IMR-90 (cell line): ENCODE data around the gene AKAP13. TPM values are rescaled to one million over a fixed set of nuclear protein-coding genes. Genes with fewer than 3 reads are reported as not detected.

Experiments used
- ATAC-seq: fragments of 200-7000 bp; cut with Tn5 transposase; 2 replicates; pipeline ENCODE4 v1.9.1; 2020; ENCODE audit warnings: low read depth, mild to moderate bottlenecking, moderate library complexity
- BruUV-seq: library from RNA; stranded (reverse); fragments of 400-500 nt; replicated peaks from 2 replicates; lab custom pipeline; 2021; lab: Mats Ljungman, UMichigan
- CTCF ChIA-PET: fragments of 300-600 bp; formaldehyde crosslinking; extraction: SDS; loops from one replicate; lab custom pipeline; 2021; ENCODE audit warnings: antibody characterized with exemption; lab: Yijun Ruan, JAX
- POLR2A ChIA-PET: fragments of 300-600 bp; sonication (Branson Sonifier 250); formaldehyde crosslinking; loops from one replicate; lab custom pipeline; 2022; ENCODE audit warnings: antibody characterized with exemption; ENCODE audit not compliant: unreplicated experiment; lab: Charles Lee
- DNase-seq: peaks from one replicate; pipeline ENCODE4 v3.0.0; 2013
- H2AFZ ChIP-seq: replicated peaks from 2 replicates; pipeline ENCODE3; 2013; ENCODE audit warnings: low read length, mild to moderate bottlenecking; ENCODE audit not compliant: poor library complexity
- H2AK5ac ChIP-seq: 2 replicates; pipeline ENCODE4 v1.6.1; 2013; ENCODE audit warnings: low read depth, low read length, inconsistent platforms
- H2AK9ac ChIP-seq: replicated peaks from 2 replicates; pipeline ENCODE3; 2013; ENCODE audit warnings: mild to moderate bottlenecking, low read depth, low read length, moderate library complexity; ENCODE audit not compliant: poor library complexity
- H2BK120ac ChIP-seq: 2 replicates; pipeline ENCODE4 v1.6.1; 2013; ENCODE audit warnings: low read depth, low read length, inconsistent platforms
- H2BK15ac ChIP-seq: 3 replicates; pipeline ENCODE4 v1.6.1; 2013; ENCODE audit warnings: low read depth, low read length, inconsistent platforms
- H2BK20ac ChIP-seq: 2 replicates; pipeline ENCODE4 v1.6.1; 2013; ENCODE audit warnings: low read depth, mild to moderate bottlenecking, inconsistent platforms, low read length, moderate library complexity
- H2BK5ac ChIP-seq: 2 replicates; pipeline ENCODE4 v1.6.1; 2013; ENCODE audit warnings: mild to moderate bottlenecking, low read depth, low read length, inconsistent platforms; ENCODE audit not compliant: poor library complexity, severe bottlenecking
- H3K14ac ChIP-seq: replicated peaks from 2 replicates; pipeline ENCODE4 v1.6.1; 2013; ENCODE audit warnings: low read depth, low read length, inconsistent platforms
- H3K18ac ChIP-seq: 2 replicates; pipeline ENCODE4 v1.6.1; 2013; ENCODE audit warnings: low read depth, low read length, control low read depth
- H3K23ac ChIP-seq: 2 replicates; pipeline ENCODE4 v1.6.1; 2013; ENCODE audit warnings: low read depth, low read length, inconsistent platforms
- H3K27ac ChIP-seq: 2 replicates; pipeline ENCODE4 v1.5.1; 2013; ENCODE audit warnings: mild to moderate bottlenecking, control low read depth, low read length; ENCODE audit not compliant: insufficient read depth
- H3K27me3 ChIP-seq: 2 replicates; pipeline ENCODE4 v1.6.1; 2013; ENCODE audit warnings: low read length; ENCODE audit not compliant: control insufficient read depth, insufficient read depth
- H3K36me3 ChIP-seq: 2 replicates; pipeline ENCODE4 v1.6.1; 2013; ENCODE audit warnings: low read length, mixed read lengths; ENCODE audit not compliant: control insufficient read depth, insufficient read depth
- H3K4ac ChIP-seq: 2 replicates; pipeline ENCODE4 v1.6.1; 2013; ENCODE audit warnings: low read depth, low read length, inconsistent platforms
- H3K4me1 ChIP-seq: 2 replicates; pipeline ENCODE4 v1.6.1; 2013; ENCODE audit warnings: low read length, mixed read lengths; ENCODE audit not compliant: control insufficient read depth, insufficient read depth
- H3K4me2 ChIP-seq: 2 replicates; pipeline ENCODE4 v1.6.1; 2013; ENCODE audit warnings: low read depth, mild to moderate bottlenecking, control low read depth, low read length, moderate library complexity
- H3K4me3 ChIP-seq: 2 replicates; pipeline ENCODE4 v1.5.1; 2013; ENCODE audit warnings: low read depth, mild to moderate bottlenecking, control low read depth, low read length, moderate library complexity; ENCODE audit not compliant: insufficient read depth
- H3K56ac ChIP-seq: 2 replicates; pipeline ENCODE4 v1.6.1; 2013; ENCODE audit warnings: low read length, inconsistent platforms; ENCODE audit not compliant: insufficient read depth; ENCODE audit errors: extremely low read depth
- H3K79me1 ChIP-seq, 2 experiments: 2 replicates each; pipeline ENCODE4 v1.6.1; 2013; ENCODE audit warnings: low read length in 2 of 2, inconsistent platforms in 1 of 2, low read depth in 1 of 2
- H3K9ac ChIP-seq: 2 replicates; pipeline ENCODE4 v1.6.1; 2013; ENCODE audit warnings: low read depth, low read length, control low read depth
- H3K9me1 ChIP-seq: 2 replicates; pipeline ENCODE4 v1.6.1; 2013; ENCODE audit warnings: low read length, inconsistent platforms; ENCODE audit not compliant: insufficient read depth
- H3K9me3 ChIP-seq: 2 replicates; pipeline ENCODE4 v1.6.1; 2013; ENCODE audit warnings: low read length; ENCODE audit not compliant: control insufficient read depth, insufficient read depth
- H4K20me1 ChIP-seq: 2 replicates; pipeline ENCODE4 v1.6.1; 2013; ENCODE audit warnings: low read length, inconsistent platforms; ENCODE audit not compliant: insufficient read depth
- H4K5ac ChIP-seq: 2 replicates; pipeline ENCODE4 v1.6.1; 2013; ENCODE audit warnings: mild to moderate bottlenecking, low read depth, low read length, control low read depth
- H4K8ac ChIP-seq, 2 experiments: 2 replicates each; pipeline ENCODE4 v1.6.1; 2013; ENCODE audit warnings: low read depth in 2 of 2, low read length in 2 of 2, control low read depth in 1 of 2, inconsistent platforms in 1 of 2
- H4K91ac ChIP-seq: 2 replicates; pipeline ENCODE4 v1.6.1; 2013; ENCODE audit warnings: low read depth, low read length, inconsistent platforms; ENCODE audit not compliant: insufficient read depth
- BHLHE40 ChIP-seq: fragments of 150-350 bp; IDR thresholded peaks from 2 replicates; pipeline ENCODE4 v1.6.1; 2016; ENCODE audit warnings: mild to moderate bottlenecking, low read depth, low read length
- CEBPB ChIP-seq: IDR thresholded peaks from 2 replicates; pipeline ENCODE4 v1.6.1; 2012; ENCODE audit warnings: low read depth, low read length, improper control_type of control experiment
- CTCF ChIP-seq: conservative IDR thresholded peaks from 2 replicates; pipeline ENCODE4 v1.5.1; 2012; ENCODE audit warnings: mild to moderate bottlenecking, low read depth, low read length, improper control_type of control experiment
- ELK1 ChIP-seq: fragments of 150-350 bp; IDR thresholded peaks from 2 replicates; pipeline ENCODE4 v1.6.1; 2016; ENCODE audit warnings: low read depth, mild to moderate bottlenecking, low read length, moderate library complexity, borderline replicate concordance
- FOS ChIP-seq: fragments of 150-350 bp; IDR thresholded peaks from 2 replicates; pipeline ENCODE4 v1.6.1; 2016; ENCODE audit warnings: low read depth, low read length
- MAFK ChIP-seq: IDR thresholded peaks from 2 replicates; pipeline ENCODE4 v1.6.1; 2012; ENCODE audit warnings: low read depth, low read length, improper control_type of control experiment
- MAZ ChIP-seq: IDR thresholded peaks from 2 replicates; pipeline ENCODE4 v1.6.1; 2012; ENCODE audit warnings: low read depth, mild to moderate bottlenecking, low read length, improper control_type of control experiment, moderate library complexity, borderline replicate concordance
- MXI1 ChIP-seq: IDR thresholded peaks from 2 replicates; pipeline ENCODE4 v1.6.1; 2012; ENCODE audit warnings: low read depth, mild to moderate bottlenecking, low read length, moderate library complexity, borderline replicate concordance
- NFE2L2 ChIP-seq: fragments of 150-350 bp; IDR thresholded peaks from 2 replicates; pipeline ENCODE4 v1.6.1; 2016; ENCODE audit warnings: low read depth, mild to moderate bottlenecking, low read length
- RAD21 ChIP-seq: IDR thresholded peaks from 2 replicates; pipeline ENCODE4 v1.6.1; 2012; ENCODE audit warnings: low read length, improper control_type of control experiment
- RFX5 ChIP-seq: IDR thresholded peaks from 2 replicates; pipeline ENCODE4 v1.8.0; 2012; ENCODE audit warnings: low read depth, mild to moderate bottlenecking, low read length, moderate library complexity
- SMC3 ChIP-seq: fragments of 150-350 bp; IDR thresholded peaks from 2 replicates; pipeline ENCODE4 v1.6.1; 2016; ENCODE audit warnings: low read depth, mild to moderate bottlenecking, antibody characterized with exemption, low read length, moderate library complexity
- USF2 ChIP-seq: fragments of 150-350 bp; IDR thresholded peaks from 2 replicates; pipeline ENCODE4 v1.6.1; 2017; ENCODE audit warnings: mild to moderate bottlenecking, antibody characterized with exemption, low read length, low read depth
- WGBS, 2 experiments: methylation state at CpG; one replicate each; pipeline versions ENCODE4 v1.1.5 to v1.1.7; 2013; ENCODE audit warnings: missing lambda C conversion rate in 2 of 2; ENCODE audit not compliant: insufficient read length in 1 of 2; ENCODE audit errors: extremely low coverage in 2 of 2; 5-methylcytosine and 5-hydroxymethylcytosine counted together
- dilution Hi-C: fragments of 300-500 bp; cut with HindIII; formaldehyde crosslinking; loops from one replicate; pipeline ENCODE4 v1.14.3; 2018; ENCODE audit warnings: low sequenced_read_pairs; ENCODE audit not compliant: unreplicated experiment
- in situ Hi-C: fragments of 300-500 bp; cut with MboI; formaldehyde crosslinking; loops from 3 replicates; pipeline ENCODE4 v1.14.3; 2019; ENCODE audit warnings: low sequenced_read_pairs, inconsistent platforms, mixed read lengths
- intact Hi-C: fragments of 100-400 bp; cut with micrococcal nuclease; formaldehyde crosslinking; loops from 2 replicates; pipeline ENCODE4 v1.10.0; 2022
- polyA plus RNA-seq, 3 experiments: library from polyadenylated mRNA; depleted of rRNA; stranded (reverse); fragments of >200 nt; gene quantifications; 2 replicates each; pipeline ENCODE4 v1.2.3, GENCODE V29; 2012; ENCODE audit warnings: low replicate concordance in 1 of 3
- total RNA-seq: library from RNA; depleted of rRNA; stranded (reverse); fragments of >200 nt; gene quantifications from 2 replicates; pipeline ENCODE4 v1.2.3, GENCODE V29; 2012

Gene AKAP13
- total and polyA plus RNA-seq, 2 of the 4 experiments (the other 2 are of a cell fraction) = 10.4 to 46.4 TPM

- no CpG with 5 or more reads among the region's 8 CpGs for WGBS, 2 experiments
- Histone ChIP-seq H4K8ac (no peak overlapping the region), H2BK120ac (no peak overlapping the region), H2AK5ac (no peak overlapping the region), H3K4me1 (peaks cover 7% of the 10 kb centered on the region; the same call in 1 of the 2 replicates), H3K4ac (no peak overlapping the region), H3K14ac (no peak overlapping the region), H3K56ac (no peak overlapping the region), H4K5ac (no peak overlapping the region), H3K9me3 (no peaks in the 10 kb centered on the region), H3K27ac (no peak overlapping the region), H4K91ac (no peak overlapping the region), H3K27me3 (no peaks in the 10 kb centered on the region), H3K23ac (no peak overlapping the region), H2BK5ac (no peak overlapping the region), H2AFZ (no peak overlapping the region), H4K20me1 (peaks cover 4% of the 10 kb centered on the region; the same call in 1 of the 2 replicates), H3K9ac (no peak overlapping the region), H3K36me3 (peaks cover 27% of the 10 kb centered on the region), H3K9me1 (peaks cover 12% of the 10 kb centered on the region), H2BK20ac (no peak overlapping the region), H2AK9ac (no peak overlapping the region), H3K18ac (no peak overlapping the region), H3K79me1 (peaks cover 39 to 71% of the 10 kb centered on the region in 2 experiments), H3K4me3 (no peak overlapping the region), H3K4me2 (no peak overlapping the region), H2BK15ac (no peak overlapping the region)
- TF ChIP-seq CTCF (no peak), MXI1 (no peak), SMC3 (no peak), BHLHE40 (no peak), MAFK (no peak), NFE2L2 (no peak), CEBPB (no peak), FOS (no peak), USF2 (no peak), RAD21 (no peak), RFX5 (no peak), MAZ (no peak), ELK1 (no peak)
- in situ Hi-C loops (no loop called here), dilution Hi-C loops (no loop called here), intact Hi-C loops (no loop called here)
- ChIA-PET CTCF (no interaction called here), POLR2A (no interaction called here)
- DNase-seq = no peak
- BruUV-seq = no TSS peak
- no peak for ATAC-seq
Observed at GRCh38 chr15:85581495-85581894, 201.1 kb downstream of the AKAP13 start.
